Kidney (tissue), 14 donors: ENCODE measurements around the gene DHX29. TPM values are rescaled to one million over a fixed set of nuclear protein-coding genes. Genes with fewer than 3 reads are reported as not detected.
A peak's percentile ranks its signal among the peaks of the same experiment; 100 is the strongest.

ENCODE experiments used
- DNase-seq, 5 donors: peaks; one replicate each; pipeline ENCODE4 v3.0.0-alpha.2; 2013 to 2020
- FAIRE-seq: peaks from 2 replicates; lab custom pipeline; 2012; peaks lifted over from hg19 to GRCh38; lab: Jason Lieb, UNC
- H3K27ac ChIP-seq, 2 donors: one replicate each; pipeline ENCODE4 v1.7.0; 2013; ENCODE audit warnings: low read depth in 2 of 2, low read length in 2 of 2, inconsistent platforms in 1 of 2
- H3K27me3 ChIP-seq: one replicate; pipeline ENCODE4 v1.7.1; 2013; ENCODE audit warnings: low read length, inconsistent platforms; ENCODE audit not compliant: control insufficient read depth, insufficient read depth
- H3K36me3 ChIP-seq, 3 donors: one replicate each; pipeline versions ENCODE4 v1.7.0 to v1.7.1; 2013; ENCODE audit warnings: low read length in 3 of 3, control low read depth in 1 of 3, inconsistent platforms in 1 of 3; ENCODE audit not compliant: insufficient read depth in 3 of 3, control insufficient read depth in 2 of 3
- H3K4me1 ChIP-seq, 3 donors: one replicate each; pipeline versions ENCODE4 v1.7.0 to v1.7.1; 2013; ENCODE audit warnings: low read length in 3 of 3, inconsistent platforms in 1 of 3, low read depth in 1 of 3; ENCODE audit not compliant: control insufficient read depth in 2 of 3, insufficient read depth in 2 of 3
- H3K4me3 ChIP-seq, 3 donors: one replicate each; pipeline versions ENCODE4 v1.7.0 to v1.8.1; 2013; ENCODE audit warnings: low read length in 3 of 3, control low read depth in 1 of 3, inconsistent platforms in 1 of 3
- H3K9ac ChIP-seq, 3 donors: one replicate each; pipeline versions ENCODE4 v1.7.0 to v1.7.1; 2013; ENCODE audit warnings: low read length in 3 of 3, control low read depth in 1 of 3, inconsistent platforms in 1 of 3
- H3K9me3 ChIP-seq, 3 donors: one replicate each; pipeline versions ENCODE4 v1.7.0 to v1.7.1; 2013; ENCODE audit warnings: low read length in 3 of 3, control low read depth in 1 of 3, inconsistent platforms in 1 of 3; ENCODE audit not compliant: control insufficient read depth in 2 of 3, insufficient read depth in 1 of 3
- intact Hi-C: fragments of 100-400 bp; cut with DNase I; formaldehyde crosslinking; loops from one replicate; pipeline ENCODE4 v1.11.1; 2022
- polyA plus RNA-seq: library from polyadenylated mRNA; stranded (reverse); fragments of 350-450 nt; fragmentation: Illumina TruSeq; extraction: RNeasy Lipid Tissue Mini Kit (QIAGEN cat#74804); gene quantifications from one replicate; pipeline ENCODE4 v1.2.3, GENCODE V29; 2014; ENCODE audit warnings: low read depth, low replicate concordance; ENCODE audit not compliant: insufficient read depth
- total RNA-seq: library from RNA; stranded (reverse); fragmentation: NEBNext Ultra II Directional; extraction: Animal tissue kit (Norgen Biotek cat#: 25700); gene quantifications from one replicate; pipeline ENCODE4 v1.2.1, GENCODE V29; 2021
- TF ChIP-seq, protein P1 (sequence below): IDR thresholded peaks from 3 replicates; pipeline ENCODE4 v1.5.1; 2012; ENCODE audit warnings: mild to moderate bottlenecking, moderate library complexity, borderline replicate concordance; ENCODE audit not compliant: insufficient read depth; ENCODE audit errors: extremely low read depth
- donor health status: control.
- donor health status: control.
- donor health status: control.
- donor health status: control.
- donor health status: control.
- donor health status: DM: yes; HTN: yes; CAD: no.
- donor health status: Normal renal cell carcinoma (clear cell type).

The DHX29 gene
- total and polyA plus RNA-seq, 2 donors from 2014 or later: 13.5 to 28.0 TPM

DNA sequence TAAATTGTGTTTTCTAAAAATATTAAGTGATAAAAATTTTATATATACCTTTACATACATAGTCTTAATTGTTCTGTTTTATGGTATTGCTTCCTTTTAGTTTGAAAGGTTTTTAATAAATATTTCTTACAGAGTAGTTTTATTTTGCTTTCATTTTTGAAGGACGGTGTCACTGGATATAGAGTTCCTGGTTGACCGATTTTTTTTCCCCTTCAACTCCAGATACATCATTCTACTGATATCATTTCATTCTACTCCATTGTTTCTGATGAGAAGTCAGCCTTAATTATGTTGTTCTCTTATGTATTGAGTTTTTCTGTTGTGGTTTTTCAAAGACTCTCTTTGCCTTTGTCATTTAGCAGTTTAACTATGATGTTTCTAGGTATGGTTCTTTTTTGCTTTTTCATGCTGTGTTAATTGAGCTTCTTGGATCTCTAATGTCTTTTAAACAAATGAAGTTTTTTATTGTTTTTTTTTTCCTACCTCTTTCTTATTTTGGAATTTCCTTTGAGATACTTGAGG lies 30.7 kb upstream of the DHX29 start:
- Histone ChIP-seq H3K36me3 (peaks cover 0 to 4% (median 2%) of the 10 kb centered on the region in 3 donors), H3K4me3 (peak overlapping the region in 1 of 3 donors; percentile 25), H3K27ac (no peak overlapping the region), H3K9me3 (peaks cover 0 to 3% (median 0%) of the 10 kb centered on the region in 3 donors), H3K9ac (no peak overlapping the region), H3K27me3 (no peaks in the 10 kb centered on the region), H3K4me1 (no peaks in the 10 kb centered on the region)
- TF ChIP-seq, protein P1, sequence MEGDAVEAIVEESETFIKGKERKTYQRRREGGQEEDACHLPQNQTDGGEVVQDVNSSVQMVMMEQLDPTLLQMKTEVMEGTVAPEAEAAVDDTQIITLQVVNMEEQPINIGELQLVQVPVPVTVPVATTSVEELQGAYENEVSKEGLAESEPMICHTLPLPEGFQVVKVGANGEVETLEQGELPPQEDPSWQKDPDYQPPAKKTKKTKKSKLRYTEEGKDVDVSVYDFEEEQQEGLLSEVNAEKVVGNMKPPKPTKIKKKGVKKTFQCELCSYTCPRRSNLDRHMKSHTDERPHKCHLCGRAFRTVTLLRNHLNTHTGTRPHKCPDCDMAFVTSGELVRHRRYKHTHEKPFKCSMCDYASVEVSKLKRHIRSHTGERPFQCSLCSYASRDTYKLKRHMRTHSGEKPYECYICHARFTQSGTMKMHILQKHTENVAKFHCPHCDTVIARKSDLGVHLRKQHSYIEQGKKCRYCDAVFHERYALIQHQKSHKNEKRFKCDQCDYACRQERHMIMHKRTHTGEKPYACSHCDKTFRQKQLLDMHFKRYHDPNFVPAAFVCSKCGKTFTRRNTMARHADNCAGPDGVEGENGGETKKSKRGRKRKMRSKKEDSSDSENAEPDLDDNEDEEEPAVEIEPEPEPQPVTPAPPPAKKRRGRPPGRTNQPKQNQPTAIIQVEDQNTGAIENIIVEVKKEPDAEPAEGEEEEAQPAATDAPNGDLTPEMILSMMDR: no peak
- no peak for DNase-seq
- FAIRE-seq: peak; percentile 84
- intact Hi-C loops: no loop called here

DNA sequence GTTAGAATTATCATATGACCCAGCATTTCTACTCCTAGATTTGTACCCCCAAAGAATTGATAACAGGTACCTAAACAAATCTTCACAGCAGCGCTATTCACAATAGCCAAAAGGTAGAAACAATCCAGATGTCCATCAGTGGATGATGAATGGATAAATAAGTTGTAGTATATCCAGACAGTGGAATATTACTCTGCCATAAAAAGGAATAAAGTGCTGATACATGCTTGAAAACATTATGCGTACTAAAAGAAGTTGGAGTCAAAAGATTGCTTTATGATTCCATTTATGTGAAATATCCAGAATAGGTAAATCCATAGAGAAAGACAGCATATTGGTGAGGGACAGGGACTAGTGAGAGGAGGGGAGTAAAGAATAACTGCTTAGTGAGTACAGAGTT lies 26.3 kb upstream of the DHX29 start:
- DNase-seq: no peak
- Histone ChIP-seq H3K27ac (no peak overlapping the region), H3K9me3 (peaks cover 0 to 3% (median 0%) of the 10 kb centered on the region in 3 donors), H3K27me3 (no peaks in the 10 kb centered on the region), H3K4me3 (no peak overlapping the region), H3K4me1 (no peaks in the 10 kb centered on the region), H3K9ac (no peak overlapping the region), H3K36me3 (peaks cover 0 to 4% (median under 1%) of the 10 kb centered on the region in 3 donors)
- no peak for FAIRE-seq
- intact Hi-C loops: no loop called here
- TF ChIP-seq, protein P1: no peak

DNA sequence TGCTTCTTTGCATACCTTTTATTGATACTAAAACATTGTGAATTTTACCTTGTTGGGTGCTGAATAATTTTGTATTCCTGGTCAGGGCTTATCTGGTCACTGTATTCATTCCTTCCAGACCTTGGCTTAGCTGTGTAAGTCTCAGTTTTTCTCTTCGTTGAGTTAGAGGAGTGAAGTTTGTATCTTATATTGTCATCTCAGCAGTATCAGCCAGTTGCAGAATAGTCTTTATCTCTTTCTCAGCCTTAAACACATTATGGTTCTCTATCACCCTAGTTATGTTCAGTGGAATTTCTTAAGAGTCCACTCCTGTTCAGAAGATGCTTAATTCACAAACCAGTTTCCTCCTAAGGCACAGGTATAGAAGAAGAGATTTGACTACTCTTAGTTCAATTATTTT lies 25.5 kb upstream of the DHX29 start:
- DNase-seq (no peak), FAIRE-seq (no peak)
- TF ChIP-seq, protein P1: no peak
- H3K9me3 ChIP-seq: peaks cover 0 to 3% (median 0%) of the 10 kb centered on the region in 3 donors
- no peak overlapping the region for H3K4me3 ChIP-seq
- intact Hi-C loops: no loop called here
- no peaks in the 10 kb centered on the region for H3K27me3 ChIP-seq
- H3K36me3 ChIP-seq: peaks cover 0 to 4% (median 2%) of the 10 kb centered on the region in 3 donors
- H3K4me1 ChIP-seq: no peaks in the 10 kb centered on the region
- H3K27ac ChIP-seq: no peak overlapping the region
- H3K9ac ChIP-seq: no peak overlapping the region

DNA sequence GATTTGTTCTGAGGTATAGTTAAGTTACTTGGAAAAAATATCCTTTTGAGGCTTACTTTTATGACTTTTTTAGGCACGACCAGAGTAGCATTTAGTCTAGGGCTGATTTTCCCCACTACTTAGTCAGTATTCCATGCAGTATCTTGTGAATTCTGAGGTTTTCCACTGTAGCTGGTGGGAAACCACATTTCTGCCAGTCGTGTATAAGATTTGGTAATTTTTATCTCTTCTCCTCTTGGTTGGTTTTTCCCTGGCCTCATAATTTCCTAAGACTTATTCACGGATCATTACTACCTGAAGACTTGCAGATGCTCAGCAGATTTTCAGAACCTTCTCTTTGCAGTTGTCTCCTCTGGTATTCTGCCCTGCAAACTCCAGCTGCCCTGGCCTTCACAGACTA lies 23.8 kb upstream of the DHX29 start:
- peaks cover 0 to 4% (median 2%) of the 10 kb centered on the region in 3 donors for H3K36me3 ChIP-seq
- intact Hi-C loops: no loop called here
- DNase-seq (no peak), FAIRE-seq (no peak)
- H3K9me3 ChIP-seq: peaks cover 0 to 3% (median 0%) of the 10 kb centered on the region in 3 donors
- H3K4me3 ChIP-seq: no peak overlapping the region
- H3K27me3 ChIP-seq: no peaks in the 10 kb centered on the region
- no peak overlapping the region for H3K9ac ChIP-seq
- TF ChIP-seq, protein P1: no peak
- H3K27ac ChIP-seq: no peak overlapping the region
- H3K4me1 ChIP-seq: no peaks in the 10 kb centered on the region
